Amniotic epithelial cell (primary cell): ENCODE measurements around the gene NAT14.
"Not testable (repeated sequence)": the region's sequence is repeated elsewhere in the genome, so short reads cannot be mapped to it uniquely, and the experiment has no call there.

Experiments
- DNase-seq: peaks from one replicate; pipeline ENCODE4 v3.0.0-alpha.2; 2010; ENCODE audit warnings: low read depth

NAT14 gene

GRCh38 chr19:55503157-55503501, 18.1 kb downstream of the NAT14 start:
- DNase-seq, result no peak

GRCh38 chr19:55503502-55504251, 18.7 kb downstream of the NAT14 start:
- DNase-seq, result peak; percentile 81

GRCh38 chr19:55504252-55504603, 19.2 kb downstream of the NAT14 start:
- no peak for DNase-seq

- no peak for DNase-seq
Measured at GRCh38 chr19:55504981-55505380, 20.0 kb downstream of the NAT14 start.

GRCh38 chr19:55508120-55508519, 23.1 kb downstream of the NAT14 start:
- peak; percentile 91 for DNase-seq

- DNase-seq, result peak; percentile 84
Measured at GRCh38 chr19:55516878-55517620, 32.1 kb downstream of the NAT14 start.

- DNase-seq, result peak; percentile 94
Measured at GRCh38 chr19:55519451-55520311, 34.7 kb downstream of the NAT14 start.

GRCh38 chr19:55520691-55521292, 35.8 kb downstream of the NAT14 start:
- DNase-seq, result no peak

- no peak for DNase-seq
Measured at GRCh38 chr19:55525289-55526101, 40.5 kb downstream of the NAT14 start.

- peak; percentile 79 for DNase-seq
Measured at GRCh38 chr19:55526216-55527196, 41.5 kb downstream of the NAT14 start.

- DNase-seq, result no peak
Measured at GRCh38 chr19:55527197-55528029, 42.4 kb downstream of the NAT14 start.

GRCh38 chr19:55528030-55528803, 43.2 kb downstream of the NAT14 start:
- no peak for DNase-seq

GRCh38 chr19:55529636-55530234, 44.7 kb downstream of the NAT14 start:
- DNase-seq, result no peak

- DNase-seq, result no peak
Measured at GRCh38 chr19:55530996-55531395, 46.0 kb downstream of the NAT14 start.

- not testable (repeated sequence) for DNase-seq
Measured at GRCh38 chr19:55534280-55534679, 49.3 kb downstream of the NAT14 start.

- no peak for DNase-seq
Measured at GRCh38 chr19:55535173-55535964, 50.4 kb downstream of the NAT14 start.

- no peak for DNase-seq
Measured at GRCh38 chr19:55535965-55536350, 51.0 kb downstream of the NAT14 start.
